HepG2 (cell line): ENCODE data around the gene KIF25.

ENCODE experiments used
- BHLHE40 ChIP-seq: IDR thresholded peaks from 2 replicates; pipeline ENCODE4 v1.6.1; 2011; ENCODE audit warnings: low read length, improper control_type of control experiment
- ERF ChIP-seq: IDR thresholded peaks from 2 replicates; pipeline ENCODE4 v1.6.1; 2018; ENCODE audit warnings: missing biosample characterization, missing genetic modification reagents
- EZH2 ChIP-seq: conservative IDR thresholded peaks from 2 replicates; pipeline ENCODE4 v1.6.1; 2012; ENCODE audit warnings: mild to moderate bottlenecking, low read depth, low read length, moderate library complexity
- KMT2A ChIP-seq: sonication (generic); formaldehyde crosslinking; IDR thresholded peaks from 2 replicates; pipeline ENCODE4 v1.4.0; 2020; ENCODE audit warnings: missing genetic modification reagents
- NR2C2 ChIP-seq: sonication (generic); formaldehyde crosslinking; IDR thresholded peaks from 2 replicates; pipeline ENCODE4 v1.4.0; 2020; ENCODE audit warnings: missing genetic modification reagents, mild to moderate bottlenecking, moderate library complexity, borderline replicate concordance
- SAFB2 ChIP-seq: sonication (generic); formaldehyde crosslinking; IDR thresholded peaks from 2 replicates; pipeline ENCODE4 v1.5.1; 2020; ENCODE audit warnings: missing genetic modification reagents, low read depth, mild to moderate bottlenecking, borderline replicate concordance
- SP1 ChIP-seq, 2 experiments: fragments of 450-650 bp in 1 of 2; sonication (generic) in 1 of 2; formaldehyde crosslinking in 1 of 2; IDR thresholded peaks; 2 replicates each; pipeline versions ENCODE4 v1.4.0 to v1.6.1; 2016 to 2020; ENCODE audit warnings: missing genetic modification reagents in 1 of 2
- SRSF1 ChIP-seq: fragments of 200-400 bp; formaldehyde crosslinking; optimal IDR thresholded peaks from 2 replicates; pipeline ENCODE3; 2017; ENCODE audit warnings: mild to moderate bottlenecking, low read depth, low read length, moderate library complexity
- TAF1 ChIP-seq: sonication (generic); formaldehyde crosslinking; IDR thresholded peaks from 2 replicates; pipeline ENCODE4 v1.4.0; 2020; ENCODE audit warnings: missing genetic modification reagents
- ZKSCAN1 ChIP-seq: fragments of 150-350 bp; IDR thresholded peaks from 2 replicates; pipeline ENCODE4 v1.6.1; 2014; ENCODE audit warnings: low read length
- ZNF143 ChIP-seq: sonication (generic); formaldehyde crosslinking; IDR thresholded peaks from 2 replicates; pipeline ENCODE4 v1.4.0; 2020; ENCODE audit warnings: missing genetic modification reagents
- ZNF20 ChIP-seq: sonication (generic); formaldehyde crosslinking; IDR thresholded peaks from 2 replicates; pipeline ENCODE4 v1.4.0; 2020; ENCODE audit warnings: mild to moderate bottlenecking, moderate library complexity, missing genetic modification reagents
- ZNF782 ChIP-seq: sonication (generic); formaldehyde crosslinking; IDR thresholded peaks from 2 replicates; pipeline ENCODE4 v1.4.0; 2020; ENCODE audit warnings: missing genetic modification reagents, mild to moderate bottlenecking, borderline replicate concordance

DNA sequence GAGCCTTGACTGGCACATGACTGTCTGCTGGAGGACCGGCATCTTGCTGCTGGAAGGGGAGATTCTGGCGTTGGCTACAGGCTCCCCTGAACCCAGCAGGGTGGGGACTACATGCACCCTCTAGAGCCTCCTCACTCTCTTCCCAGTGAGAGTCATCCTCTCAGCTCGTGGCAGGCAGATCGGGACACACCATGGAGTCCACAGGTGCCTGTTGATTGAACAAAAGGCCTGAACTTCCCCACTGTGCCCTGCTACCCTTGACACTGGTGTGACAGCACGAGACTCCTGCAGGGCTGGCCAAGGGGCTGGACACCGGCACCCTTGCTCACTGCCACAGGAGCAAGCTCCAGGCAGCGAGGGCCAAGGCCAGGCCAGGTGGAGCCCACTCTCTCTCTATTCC lies 73.3 kb downstream of the KIF25 start:
- TF ChIP-seq EZH2 (no peak), SRSF1 (no peak), BHLHE40 (no peak), SAFB2 (CRISPR knock-in tag) (no peak), ERF (CRISPR knock-in tag) (no peak), ZNF143 (no peak), KMT2A (CRISPR knock-in tag) (no peak), ZKSCAN1 (no peak), SP1 (IDR thresholded peaks at IDR 0.05) (no peak), SP1 (CRISPR knock-in tag; IDR thresholded peaks at IDR 0.05) (no peak), ZNF20 (CRISPR knock-in tag) (no peak), TAF1 (CRISPR knock-in tag) (no peak), NR2C2 (CRISPR knock-in tag) (no peak), ZNF782 (CRISPR knock-in tag) (no peak)
